ENCODE results near the gene CDH4. TPM values are rescaled to one million over a fixed set of nuclear protein-coding genes. Genes with fewer than 3 reads are reported as not detected.

CDH4 gene
- total and polyA plus RNA-seq, 4 experiments from 2014 or later, result 0.39 to 1.1 (median 0.41) TPM; not detected in 1

GRCh38 chr20:61891916-61892649, 640.0 kb downstream of the CDH4 start:
- Mint-ChIP-seq H3K36me3 (no peaks in the 10 kb centered on the region), H3K4me3 (no peak overlapping the region), H3K9me3 (peaks cover 0 to 6% (median 2%) of the 10 kb centered on the region in 8 donors), H3K27ac (no peak overlapping the region), H3K4me1 (peaks cover 2 to 3% (median 3%) of the 10 kb centered on the region in 4 donors), H3K27me3 (peaks cover 7 to 10% of the 10 kb centered on the region in 2 donors)
- Histone ChIP-seq H3K4me3 (ENCODE audit: low read length in 2 of 2) (no peak overlapping the region), H3K4me1 (ENCODE audit: insufficient read depth, low read length) (no peaks in the 10 kb centered on the region), H3K9me3 (ENCODE audit: control insufficient read depth in 1 of 2, low read length in 2 of 2) (no peaks in the 10 kb centered on the region), H3K27me3 (ENCODE audit: insufficient read depth, low read length) (no peaks in the 10 kb centered on the region), H3K27ac (ENCODE audit: low read depth, low read length) (no peak overlapping the region), H3K36me3 (ENCODE audit: insufficient read depth, low read length) (no peaks in the 10 kb centered on the region)
- ChIA-PET CTCF (ENCODE audit: partially characterized antibody) (no interaction called here), POLR2A (ENCODE audit: partially characterized antibody) (no interaction called here)
- no peak for DNase-seq
- intact Hi-C loops (cut with micrococcal nuclease), result no loop called here

GRCh38 chr20:61895016-61895415, 643.0 kb downstream of the CDH4 start:
- ChIA-PET POLR2A (ENCODE audit: partially characterized antibody) (no interaction called here), CTCF (ENCODE audit: partially characterized antibody) (no interaction called here)
- no peaks in the 10 kb centered on the region for H3K4me1 Mint-ChIP-seq
- no peak overlapping the region for H3K27ac Mint-ChIP-seq
- intact Hi-C loops (cut with micrococcal nuclease), result loop anchor here (5.0 kb wide), 1 partner anchor 1838 kb away; no protein-coding TSS in a partner anchor
- Histone ChIP-seq H3K27me3 (ENCODE audit: insufficient read depth, low read length) (no peaks in the 10 kb centered on the region), H3K9me3 (ENCODE audit: control insufficient read depth in 1 of 2, low read length in 2 of 2) (no peaks in the 10 kb centered on the region), H3K4me1 (ENCODE audit: insufficient read depth, low read length) (no peaks in the 10 kb centered on the region), H3K4me3 (ENCODE audit: low read length in 2 of 2) (no peak overlapping the region), H3K27ac (ENCODE audit: low read depth, low read length) (no peak overlapping the region), H3K36me3 (ENCODE audit: insufficient read depth, low read length) (no peaks in the 10 kb centered on the region)
- H3K27me3 Mint-ChIP-seq, result peaks cover 7 to 11% of the 10 kb centered on the region in 2 donors
- peaks cover 0 to 3% (median 0%) of the 10 kb centered on the region in 8 donors for H3K9me3 Mint-ChIP-seq
- H3K4me3 Mint-ChIP-seq, result no peak overlapping the region
- H3K36me3 Mint-ChIP-seq, result no peaks in the 10 kb centered on the region
- no peak for DNase-seq

GRCh38 chr20:61895686-61896057, 643.6 kb downstream of the CDH4 start:
- ChIA-PET POLR2A (ENCODE audit: partially characterized antibody) (no interaction called here), CTCF (ENCODE audit: partially characterized antibody) (interaction anchor here (0.8 kb wide), 1 partner anchor 1838 kb away, joined by 3 read pairs; no protein-coding TSS in a partner anchor)
- no peaks in the 10 kb centered on the region for H3K36me3 ChIP-seq (ENCODE audit: insufficient read depth, low read length)
- H3K4me1 ChIP-seq (ENCODE audit: insufficient read depth, low read length), result no peaks in the 10 kb centered on the region
- Mint-ChIP-seq H3K4me3 (no peak overlapping the region), H3K27ac (no peak overlapping the region), H3K4me1 (no peaks in the 10 kb centered on the region), H3K27me3 (peaks cover 7 to 11% of the 10 kb centered on the region in 2 donors), H3K9me3 (peaks cover 0 to 3% (median 0%) of the 10 kb centered on the region in 8 donors), H3K36me3 (no peaks in the 10 kb centered on the region)
- H3K27ac ChIP-seq (ENCODE audit: low read depth, low read length), result no peak overlapping the region
- intact Hi-C loops (cut with micrococcal nuclease), result loop anchor here (5.0 kb wide), 1 partner anchor 1838 kb away; no protein-coding TSS in a partner anchor
- no peak overlapping the region for H3K4me3 ChIP-seq (ENCODE audit: low read length in 2 of 2)
- no peak for DNase-seq
- no peaks in the 10 kb centered on the region for H3K27me3 ChIP-seq (ENCODE audit: insufficient read depth, low read length)
- H3K9me3 ChIP-seq (ENCODE audit: control insufficient read depth in 1 of 2, low read length in 2 of 2), result no peaks in the 10 kb centered on the region

GRCh38 chr20:61896058-61896961, 644.2 kb downstream of the CDH4 start:
- Mint-ChIP-seq H3K9me3 (peaks cover 0 to 3% (median 0%) of the 10 kb centered on the region in 8 donors), H3K27me3 (peaks cover 7 to 11% of the 10 kb centered on the region in 2 donors), H3K36me3 (no peaks in the 10 kb centered on the region), H3K27ac (no peak overlapping the region), H3K4me1 (peaks cover 0 to 1% (median 0%) of the 10 kb centered on the region in 4 donors), H3K4me3 (no peak overlapping the region)
- DNase-seq, result peak in 2 of 5 donors; percentile 4 to 8
- Histone ChIP-seq H3K9me3 (ENCODE audit: control insufficient read depth in 1 of 2, low read length in 2 of 2) (no peaks in the 10 kb centered on the region), H3K36me3 (ENCODE audit: insufficient read depth, low read length) (no peaks in the 10 kb centered on the region), H3K27me3 (ENCODE audit: insufficient read depth, low read length) (no peaks in the 10 kb centered on the region), H3K27ac (ENCODE audit: low read depth, low read length) (no peak overlapping the region), H3K4me3 (ENCODE audit: low read length in 2 of 2) (no peak overlapping the region), H3K4me1 (ENCODE audit: insufficient read depth, low read length) (no peaks in the 10 kb centered on the region)
- intact Hi-C loops (cut with micrococcal nuclease), result loop anchor here (5.0 kb wide), 1 partner anchor 1839 kb away; no protein-coding TSS in a partner anchor
- POLR2A ChIA-PET (ENCODE audit: partially characterized antibody), result no interaction called here
- CTCF ChIA-PET (ENCODE audit: partially characterized antibody), result interaction anchor here (0.8 kb wide), 2 partner anchors 26 to 1839 kb away, joined by 3 read pairs; no protein-coding TSS in a partner anchor

- H3K9me3 ChIP-seq (ENCODE audit: control insufficient read depth in 1 of 2, low read length in 2 of 2), result no peaks in the 10 kb centered on the region
- no peaks in the 10 kb centered on the region for H3K27me3 ChIP-seq (ENCODE audit: insufficient read depth, low read length)
- POLR2A ChIA-PET (ENCODE audit: partially characterized antibody), result no interaction called here
- CTCF ChIA-PET (ENCODE audit: partially characterized antibody), result no interaction called here
- Mint-ChIP-seq H3K27ac (no peak overlapping the region), H3K36me3 (no peaks in the 10 kb centered on the region), H3K9me3 (peaks cover 0 to 3% (median 0%) of the 10 kb centered on the region in 8 donors), H3K27me3 (peaks cover 4 to 7% of the 10 kb centered on the region in 2 donors), H3K4me3 (no peak overlapping the region), H3K4me1 (peaks cover 0 to 7% (median 2%) of the 10 kb centered on the region in 4 donors)
- H3K4me1 ChIP-seq (ENCODE audit: insufficient read depth, low read length), result no peaks in the 10 kb centered on the region
- intact Hi-C loops (cut with micrococcal nuclease), result loop anchor here (5.0 kb wide), 1 partner anchor 1840 kb away; no protein-coding TSS in a partner anchor
- no peaks in the 10 kb centered on the region for H3K36me3 ChIP-seq (ENCODE audit: insufficient read depth, low read length)
- no peak overlapping the region for H3K27ac ChIP-seq (ENCODE audit: low read depth, low read length)
- no peak for DNase-seq
- no peak overlapping the region for H3K4me3 ChIP-seq (ENCODE audit: low read length in 2 of 2)
Measured at GRCh38 chr20:61897401-61898295, 645.6 kb downstream of the CDH4 start.

GRCh38 chr20:61898405-61898804, 646.3 kb downstream of the CDH4 start:
- Mint-ChIP-seq H3K4me1 (peaks cover 0 to 7% (median 2%) of the 10 kb centered on the region in 4 donors), H3K9me3 (peaks cover 0 to 3% (median 0%) of the 10 kb centered on the region in 8 donors), H3K36me3 (no peaks in the 10 kb centered on the region), H3K4me3 (no peak overlapping the region), H3K27me3 (peaks cover 4 to 7% of the 10 kb centered on the region in 2 donors), H3K27ac (no peak overlapping the region)
- no peak overlapping the region for H3K4me3 ChIP-seq (ENCODE audit: low read length in 2 of 2)
- H3K9me3 ChIP-seq (ENCODE audit: control insufficient read depth in 1 of 2, low read length in 2 of 2), result no peaks in the 10 kb centered on the region
- no peaks in the 10 kb centered on the region for H3K36me3 ChIP-seq (ENCODE audit: insufficient read depth, low read length)
- no peak for DNase-seq
- H3K27me3 ChIP-seq (ENCODE audit: insufficient read depth, low read length), result no peaks in the 10 kb centered on the region
- CTCF ChIA-PET (ENCODE audit: partially characterized antibody), result no interaction called here
- H3K4me1 ChIP-seq (ENCODE audit: insufficient read depth, low read length), result no peaks in the 10 kb centered on the region
- POLR2A ChIA-PET (ENCODE audit: partially characterized antibody), result no interaction called here
- no peak overlapping the region for H3K27ac ChIP-seq (ENCODE audit: low read depth, low read length)
- intact Hi-C loops (cut with micrococcal nuclease), result loop anchor here (5.0 kb wide), 1 partner anchor 1841 kb away; no protein-coding TSS in a partner anchor
